H1 (cell line): Measurements from ENCODE around the gene KAZALD1. TPM values are rescaled to one million over a fixed set of nuclear protein-coding genes. Genes with fewer than 3 reads are reported as not detected.

Experiments
- ATF2 ChIP-seq: IDR thresholded peaks from 2 replicates; pipeline ENCODE4 v1.6.1; 2012; ENCODE audit warnings: low read length, inconsistent platforms
- BACH1 ChIP-seq: IDR thresholded peaks from 2 replicates; pipeline ENCODE4 v1.6.1; 2012; ENCODE audit warnings: low read length, improper control_type of control experiment
- BRCA1 ChIP-seq: IDR thresholded peaks from 2 replicates; pipeline ENCODE4 v1.6.1; 2012; ENCODE audit warnings: low read depth, low read length, improper control_type of control experiment
- CBX8 ChIP-seq: fragments of 300-800, 300-1000 bp; sonication (generic); IDR thresholded peaks from 2 replicates; pipeline ENCODE4 v1.7.1; 2016; ENCODE audit warnings: low read depth, low read length, borderline replicate concordance
- E2F6 ChIP-seq: IDR thresholded peaks from 2 replicates; pipeline ENCODE4 v1.6.1; 2012; ENCODE audit warnings: inconsistent platforms
- HDAC6 ChIP-seq: IDR thresholded peaks from one replicate; pipeline ENCODE4 v1.7.1; 2012; ENCODE audit warnings: low read depth, mild to moderate bottlenecking, inconsistent platforms, low read length, moderate library complexity
- KDM4A ChIP-seq: IDR thresholded peaks from one replicate; pipeline ENCODE4 v1.7.1; 2012; ENCODE audit warnings: low read depth, mild to moderate bottlenecking, moderate library complexity, low read length, inconsistent platforms; ENCODE audit not compliant: severe bottlenecking
- MAFK ChIP-seq: IDR thresholded peaks from 2 replicates; pipeline ENCODE4 v1.6.1; 2012; ENCODE audit warnings: low read depth, mild to moderate bottlenecking, improper control_type of control experiment, low read length
- MAX ChIP-seq: IDR thresholded peaks from 2 replicates; pipeline ENCODE4 v1.6.1; 2012; ENCODE audit warnings: inconsistent platforms
- POU5F1 ChIP-seq: IDR thresholded peaks from 2 replicates; pipeline ENCODE4 v1.6.1; 2011; ENCODE audit warnings: low read depth, mild to moderate bottlenecking, low read length, moderate library complexity
- RAD21 ChIP-seq, 2 experiments: IDR thresholded peaks in 1 of 2; conservative IDR thresholded peaks in 1 of 2; 2 replicates each; pipeline ENCODE4 v1.6.1; 2011; ENCODE audit warnings: low read depth in 2 of 2, low read length in 2 of 2, improper control_type of control experiment in 1 of 2, inconsistent platforms in 1 of 2, mild to moderate bottlenecking in 1 of 2, moderate library complexity in 1 of 2
- SIX5 ChIP-seq: IDR thresholded peaks from 2 replicates; pipeline ENCODE4 v1.6.1; 2011; ENCODE audit warnings: mild to moderate bottlenecking, low read depth, low read length
- TAF1 ChIP-seq: IDR thresholded peaks from 2 replicates; pipeline ENCODE4 v1.6.1; 2011; ENCODE audit warnings: mild to moderate bottlenecking, low read depth, low read length
- ZNF274 ChIP-seq: IDR thresholded peaks from 2 replicates; pipeline ENCODE4 v1.7.0; 2012; ENCODE audit warnings: low read length, borderline replicate concordance; ENCODE audit errors: extremely low read depth
- polyA plus RNA-seq, 7 experiments: library from polyadenylated mRNA; depleted of rRNA in 3 of 7; stranded (reverse) in 5 of 7; unstranded in 2 of 7; fragments of >200 nt in 5 of 7; fragments of 200-250 nt in 2 of 7; gene quantifications; 1 replicate in 5 of 7; 2 replicates in 1 of 7; 4 replicates in 1 of 7; pipeline versions ENCODE4 v1.2.1 to v1.2.3, GENCODE V29; 2011 to 2013; ENCODE audit warnings: missing spikeins in 2 of 7, mixed read lengths in 2 of 7
- total RNA-seq: library from RNA; stranded (reverse); fragmentation: NEBNext Ultra II Directional; extraction: Animal tissue kit (Norgen Biotek cat#: 25700); gene quantifications from 2 replicates; pipeline ENCODE4 v1.2.1, GENCODE V29; 2021

Gene KAZALD1
- total and polyA plus RNA-seq, 2 of the 8 experiments (the other 6 are each of a cell fraction or from before 2014, with no cell fraction given), result 0.65 to 1.9 TPM

GRCh38 chr10:101050208-101051069 is 11.3 kb upstream of the KAZALD1 start (continued):
- TF ChIP-seq BRCA1, result no peak
- no peak for TF ChIP-seq CBX8
- no peak for TF ChIP-seq ZNF274
- no peak for TF ChIP-seq HDAC6
- no peak for TF ChIP-seq TAF1
- TF ChIP-seq RAD21 (IDR thresholded peaks at IDR 0.05 in 1 of 2, conservative IDR thresholded peaks at IDR 0.05 in 1 of 2; ENCODE audit: low read depth in 2 of 2, low read length in 2 of 2), result peak; percentile 64 to 74
- TF ChIP-seq E2F6, result peak; percentile 93
- TF ChIP-seq MAFK, result no peak
- TF ChIP-seq MAX, result peak; percentile 91
- no peak for TF ChIP-seq SIX5
- no peak for TF ChIP-seq BACH1
- TF ChIP-seq KDM4A, result no peak
- no peak for TF ChIP-seq ATF2
- TF ChIP-seq POU5F1, result no peak
